Sciatic nerve (tissue), 2 donors: ENCODE data around the gene LEO1. TPM values are rescaled to one million over a fixed set of nuclear protein-coding genes. Genes with fewer than 3 reads are reported as not detected.

Experiments
- ATAC-seq: fragments of 200-7000 bp; cut with Tn5 transposase; one replicate; pipeline ENCODE4 v1.9.1; 2020; ENCODE audit warnings: mild to moderate bottlenecking, moderate library complexity
- DNase-seq: peaks from one replicate; pipeline ENCODE4 v3.0.0-alpha.2; 2020; ENCODE audit warnings: low spot score
- intact Hi-C: fragments of 100-400 bp; cut with DNase I; formaldehyde crosslinking; loops from one replicate; pipeline ENCODE4 v1.14.2; 2022
- total RNA-seq: library from RNA; stranded (reverse); fragmentation: NEBNext Ultra II Directional; extraction: Animal tissue kit (Norgen Biotek cat#: 25700); gene quantifications from one replicate; pipeline ENCODE4 v1.2.1, GENCODE V29; 2021
- donor health status: DM: no; HTN: no; CAD: no.
- donor health status: DM: no; HTN: no; CAD: no.

LEO1 gene
- 11.9 TPM for total RNA-seq

- DNase-seq (peak; percentile 92), ATAC-seq (peak; percentile 98)
- intact Hi-C loops: no loop called here
Measured at GRCh38 chr15:51971375-51972133, at the start of gene LEO1. Gene LEO1, minus strand, starts transcription at chr15:51971778. Its CDS starts 33 bp downstream, at chr15:51971745.

GRCh38 chr15:52021128-52021671 lies 49.6 kb upstream of the LEO1 start:
- peak; percentile 42 for ATAC-seq
- intact Hi-C loops: no loop called here

GRCh38 chr15:52020221-52021085 lies 48.9 kb upstream of the LEO1 start:
- intact Hi-C loops: no loop called here
- no peak for DNase-seq
- peak; percentile 3 for ATAC-seq

More at GRCh38 chr15:52021128-52021671, 49.6 kb upstream of the LEO1 start:
- DNase-seq: no peak

- DNase-seq (peak; percentile 91), ATAC-seq (peak; percentile 83)
- intact Hi-C loops: no loop called here
Measured at GRCh38 chr15:52019394-52020220, 48.0 kb upstream of the LEO1 start.

- intact Hi-C loops: no loop called here
- DNase-seq: peak; percentile 97
- ATAC-seq: peak; percentile 97
Measured at GRCh38 chr15:52018693-52019393, 47.3 kb upstream of the LEO1 start, which contains the start of gene MAPK6. Gene MAPK6, plus strand, starts transcription at chr15:52019219. Its CDS starts 27,242 bp downstream, at chr15:52046461.

GRCh38 chr15:52018244-52018643 lies 46.7 kb upstream of the LEO1 start:
- intact Hi-C loops: no loop called here
- no peak for DNase-seq

GRCh38 chr15:52016316-52016715 lies 44.7 kb upstream of the LEO1 start:
- intact Hi-C loops: no loop called here
- DNase-seq: no peak
- no peak for ATAC-seq

More at GRCh38 chr15:52018244-52018643, 46.7 kb upstream of the LEO1 start:
- ATAC-seq: no peak

GRCh38 chr15:52014616-52015015 lies 43.0 kb upstream of the LEO1 start:
- intact Hi-C loops: no loop called here
- DNase-seq: no peak

GRCh38 chr15:52013151-52013791 lies 41.7 kb upstream of the LEO1 start:
- DNase-seq (no peak), ATAC-seq (no peak)
- intact Hi-C loops: no loop called here

More at GRCh38 chr15:52014616-52015015, 43.0 kb upstream of the LEO1 start:
- no peak for ATAC-seq

- ATAC-seq: no peak
- DNase-seq: no peak
- intact Hi-C loops: no loop called here
Measured at GRCh38 chr15:52012210-52012609, 40.6 kb upstream of the LEO1 start.

- intact Hi-C loops: no loop called here
- peak; percentile 62 for ATAC-seq
- no peak for DNase-seq
Measured at GRCh38 chr15:52011711-52012144, 40.1 kb upstream of the LEO1 start.

- no peak for DNase-seq
- ATAC-seq: no peak
- intact Hi-C loops: no loop called here
Measured at GRCh38 chr15:52010633-52011595, 39.3 kb upstream of the LEO1 start.

- DNase-seq: no peak
- intact Hi-C loops: no loop called here
- no peak for ATAC-seq
Measured at GRCh38 chr15:52008698-52009434, 37.3 kb upstream of the LEO1 start.

- intact Hi-C loops: no loop called here
- ATAC-seq (no peak), DNase-seq (no peak)
Measured at GRCh38 chr15:52008359-52008697, 36.8 kb upstream of the LEO1 start.

- DNase-seq: no peak
- intact Hi-C loops: no loop called here
- ATAC-seq: no peak
Measured at GRCh38 chr15:52006702-52007340, 35.2 kb upstream of the LEO1 start.
